Measurements from ENCODE around the gene ACVR1B. TPM values are rescaled to one million over a fixed set of nuclear protein-coding genes. Genes with fewer than 3 reads are reported as not detected.
A peak's percentile ranks its signal among the peaks of the same experiment; 100 is the strongest.

Gene ACVR1B
- total and polyA plus RNA-seq, 2 of the 8 experiments (the other 6 are each of a cell fraction or from before 2014, with no cell fraction given), result 16.0 to 19.2 TPM

GRCh38 chr12:51994539-51994820 is 43.0 kb downstream of the ACVR1B start:
- H2BK5ac ChIP-seq (ENCODE audit: low read depth, low read length), result no peak overlapping the region
- no peak overlapping the region for H3K18ac ChIP-seq (ENCODE audit: extremely low read depth, low read length)
- H4K8ac ChIP-seq (ENCODE audit: extremely low read depth, insufficient read depth, low read length), result no peak overlapping the region
- H3K27me3 ChIP-seq (replicated peaks in 1 of 4; ENCODE audit: control insufficient read depth in 3 of 4, extremely low read depth in 1 of 4, insufficient read depth in 3 of 4, low read length in 3 of 4), result no peaks in the 10 kb centered on the region
- H3K4me3 ChIP-seq (ENCODE audit: extremely low read depth in 1 of 4, insufficient read depth in 2 of 4, low read depth in 3 of 4, low read length in 4 of 4), result no peak overlapping the region
- peaks cover 0 to 2% of the 10 kb centered on the region in 2 experiments for H4K20me1 ChIP-seq (replicated peaks in 1 of 2; ENCODE audit: control insufficient read depth in 1 of 2, insufficient read depth in 2 of 2, low read length in 2 of 2)
- no peak overlapping the region for H4K91ac ChIP-seq (replicated peaks; ENCODE audit: insufficient read length, low read length)
- H3K9me3 ChIP-seq (ENCODE audit: insufficient read depth in 2 of 2, low read depth in 1 of 2, low read length in 1 of 2), result no peaks in the 10 kb centered on the region
- no peak overlapping the region for H3K4ac ChIP-seq (replicated peaks; ENCODE audit: insufficient read length, low read depth, low read length)
- peak overlapping the region; percentile 92; the same call in 1 of the 2 replicates for H2BK12ac ChIP-seq (ENCODE audit: low read depth, low read length)
- no peak overlapping the region for H3K56ac ChIP-seq (replicated peaks; ENCODE audit: insufficient read length, low read depth, low read length)
- FAIRE-seq (no peak), DNase-seq (ENCODE audit: low read depth in 1 of 2, low spot score in 2 of 2) (no peak)
- peaks cover 0 to 14% (median 2%) of the 10 kb centered on the region in 4 experiments; a peak in 5 of 8 replicates for H3K36me3 ChIP-seq (ENCODE audit: control insufficient read depth in 2 of 4, insufficient read depth in 4 of 4, low read length in 3 of 4)
- no peak overlapping the region for H2AFZ ChIP-seq (ENCODE audit: low read length)
- TF ChIP-seq CBX5 (IDR thresholded peaks at IDR 0.05; ENCODE audit: low read depth, low read length) (no peak), TEAD4 (IDR thresholded peaks at IDR 0.05; ENCODE audit: low read depth, low read length) (no peak), BRCA1 (IDR thresholded peaks at IDR 0.05; ENCODE audit: low read depth, low read length) (no peak), KDM1A (IDR thresholded peaks at IDR 0.05; ENCODE audit: borderline replicate concordance, low read length) (no peak)
- no peak overlapping the region for H3K9ac ChIP-seq (replicated peaks in 1 of 4; ENCODE audit: extremely low read depth in 1 of 4, low read depth in 3 of 4, low read length in 3 of 4)
- H3K79me2 ChIP-seq (ENCODE audit: control insufficient read depth in 1 of 2, insufficient read depth in 2 of 2, low read length in 2 of 2), result no peaks in the 10 kb centered on the region
- no peak overlapping the region for H2BK20ac ChIP-seq (ENCODE audit: low read length)
- POLR2A ChIA-PET (ENCODE audit: partially characterized antibody), result interaction anchor here (0.8 to 3.6 kb wide), 6 partner anchors 10 to 43 kb away, joined by 3 to 18 read pairs (median 6); partner anchors contain the start of genes ACVR1B and TAMALIN
- H2AK5ac ChIP-seq (ENCODE audit: low read depth, low read length), result peak overlapping the region; percentile 95; the same call in 1 of the 2 replicates
- CTCF ChIA-PET (ENCODE audit: partially characterized antibody), result interaction anchor here (0.8 to 38.2 kb wide), 13 partner anchors 9 to 154 kb away, joined by 3 to 1249 read pairs (median 18); partner anchors contain the start of gene TAMALIN
- H3K4me2 ChIP-seq (ENCODE audit: insufficient read depth in 1 of 2, low read depth in 2 of 2, low read length in 2 of 2), result no peak overlapping the region
- H3K4me1 ChIP-seq (replicated peaks in 1 of 4; ENCODE audit: control insufficient read depth in 3 of 4, insufficient read depth in 4 of 4, low read length in 3 of 4), result peaks cover 0 to 2% (median under 1%) of the 10 kb centered on the region in 4 experiments; a peak in 3 of 7 replicates
- H2BK15ac ChIP-seq (ENCODE audit: low read length), result peak overlapping the region; percentile 92; the same call in 1 of the 2 replicates
- no peak overlapping the region for H3K27ac ChIP-seq (ENCODE audit: low read depth, low read length)
- H3K23me2 ChIP-seq (ENCODE audit: low read depth, low read length), result peaks cover 2% of the 10 kb centered on the region; the same call in 1 of the 2 replicates
- no peak overlapping the region for H3K23ac ChIP-seq (ENCODE audit: insufficient read length)
- no peak overlapping the region for H3K14ac ChIP-seq (ENCODE audit: insufficient read length)
- WGBS, 2 experiments (ENCODE audit: extremely low coverage in 1 of 2, insufficient coverage in 1 of 2, insufficient read length in 1 of 2, insufficient replicate concordance in 2 of 2, low coverage in 1 of 2, low lambda C conversion rate in 2 of 2, missing lambda C conversion rate in 1 of 2), result 93% methylated on average over 17 of the region's 17 CpGs; no CpG with 5 or more reads in 1 of the 2 experiments
- H3K79me1 ChIP-seq (ENCODE audit: low read depth, low read length), result no peaks in the 10 kb centered on the region
- H4K5ac ChIP-seq (ENCODE audit: insufficient read length, low read depth, low read length), result no peak overlapping the region
- no peak overlapping the region for H2BK120ac ChIP-seq (replicated peaks; ENCODE audit: low read depth, low read length)
